ENCODE measurements around the gene ELFN2. TPM values are rescaled to one million over a fixed set of nuclear protein-coding genes. Genes with fewer than 3 reads are reported as not detected.

Gene ELFN2
- total and polyA plus RNA-seq, 2 donors (not counting 3 experiments of a cell fraction or from before 2014, with no cell fraction given), result 0.41 to 1.3 TPM

DNA sequence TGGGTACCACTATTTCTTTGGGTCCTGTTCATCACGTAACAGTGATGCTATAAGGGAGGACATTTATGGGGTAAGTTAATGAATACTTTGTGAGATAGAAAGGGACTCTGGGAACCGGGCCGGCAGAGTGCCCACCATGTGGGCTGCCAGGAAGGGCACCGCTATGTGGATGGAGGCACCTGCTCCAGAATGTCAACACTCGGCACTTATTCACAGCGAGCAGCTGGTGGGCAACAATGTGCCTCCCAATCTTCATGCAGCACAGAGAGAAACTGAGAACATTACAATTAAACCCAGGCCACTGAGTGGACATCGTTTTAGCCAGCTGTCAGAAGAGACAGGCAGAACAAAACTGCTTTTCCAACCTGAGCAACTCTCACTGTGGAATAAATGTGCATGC lies 15.8 kb upstream of the ELFN2 start:
- ChIA-PET POLR2A (no interaction called here), CTCF (interaction anchor here (1.0 kb wide), 1 partner anchor 13 kb away, joined by 3 read pairs; no protein-coding TSS in a partner anchor)
- Histone ChIP-seq H3K9me3 (replicated peaks; ENCODE audit: control insufficient read depth, insufficient read depth, low read length) (no peaks in the 10 kb centered on the region), H3K4me2 (ENCODE audit: insufficient read depth, low read length) (no peak overlapping the region), H3K79me2 (ENCODE audit: control insufficient read depth, insufficient read depth, low read length) (no peaks in the 10 kb centered on the region), H3K27me3 (ENCODE audit: control insufficient read depth in 2 of 2, insufficient read depth in 2 of 2, low read length in 2 of 2) (peaks cover 0 to 2% of the 10 kb centered on the region in 2 experiments), H3K4me1 (ENCODE audit: control insufficient read depth, extremely low read depth, insufficient read depth, low read length) (peaks cover 3% of the 10 kb centered on the region), H3K4me3 (replicated peaks in 1 of 3; ENCODE audit: insufficient read depth in 1 of 3, low read depth in 1 of 3, low read length in 3 of 3) (no peak overlapping the region), H3K9me1 (replicated peaks; ENCODE audit: control insufficient read depth, extremely low read depth, insufficient read depth, low read length) (no peaks in the 10 kb centered on the region), H3K9ac (replicated peaks; ENCODE audit: extremely low read depth, insufficient read depth, low read length) (no peak overlapping the region), H4K20me1 (replicated peaks; ENCODE audit: control insufficient read depth, extremely low read depth, insufficient read depth, low read length) (no peaks in the 10 kb centered on the region), H3K36me3 (ENCODE audit: control insufficient read depth in 2 of 2, extremely low read depth in 1 of 2, insufficient read depth in 2 of 2, low read length in 2 of 2) (no peaks in the 10 kb centered on the region), H3K27ac (ENCODE audit: insufficient read depth, low read depth, low read length) (no peak overlapping the region), H2AFZ (ENCODE audit: low read depth, low read length) (no peak overlapping the region)
- FAIRE-seq (no peak), DNase-seq (ENCODE audit: low read depth, low spot score) (no peak)
- dilution Hi-C loops (cut with MboI; ENCODE audit: extremely low pct_ligation_motif_present, low sequenced_read_pairs), result no loop called here
- intact Hi-C loops (cut with micrococcal nuclease), result no loop called here
- TF ChIP-seq, protein P1, sequence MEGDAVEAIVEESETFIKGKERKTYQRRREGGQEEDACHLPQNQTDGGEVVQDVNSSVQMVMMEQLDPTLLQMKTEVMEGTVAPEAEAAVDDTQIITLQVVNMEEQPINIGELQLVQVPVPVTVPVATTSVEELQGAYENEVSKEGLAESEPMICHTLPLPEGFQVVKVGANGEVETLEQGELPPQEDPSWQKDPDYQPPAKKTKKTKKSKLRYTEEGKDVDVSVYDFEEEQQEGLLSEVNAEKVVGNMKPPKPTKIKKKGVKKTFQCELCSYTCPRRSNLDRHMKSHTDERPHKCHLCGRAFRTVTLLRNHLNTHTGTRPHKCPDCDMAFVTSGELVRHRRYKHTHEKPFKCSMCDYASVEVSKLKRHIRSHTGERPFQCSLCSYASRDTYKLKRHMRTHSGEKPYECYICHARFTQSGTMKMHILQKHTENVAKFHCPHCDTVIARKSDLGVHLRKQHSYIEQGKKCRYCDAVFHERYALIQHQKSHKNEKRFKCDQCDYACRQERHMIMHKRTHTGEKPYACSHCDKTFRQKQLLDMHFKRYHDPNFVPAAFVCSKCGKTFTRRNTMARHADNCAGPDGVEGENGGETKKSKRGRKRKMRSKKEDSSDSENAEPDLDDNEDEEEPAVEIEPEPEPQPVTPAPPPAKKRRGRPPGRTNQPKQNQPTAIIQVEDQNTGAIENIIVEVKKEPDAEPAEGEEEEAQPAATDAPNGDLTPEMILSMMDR (IDR thresholded peaks at IDR 0.05; ENCODE audit: extremely low read depth in 1 of 2, insufficient read depth in 1 of 2, low read depth in 1 of 2, low read length in 2 of 2), result no peak
- TF ChIP-seq EZH2 (IDR thresholded peaks at IDR 0.05; ENCODE audit: borderline replicate concordance, low read depth, low read length, severe bottlenecking) (no peak), JUN (IDR thresholded peaks at IDR 0.05; ENCODE audit: borderline replicate concordance, insufficient read depth, insufficient read length, low read depth) (no peak), POLR2A (IDR thresholded peaks at IDR 0.05; ENCODE audit: low read depth, low read length) (no peak), MYC (IDR thresholded peaks at IDR 0.05; ENCODE audit: low read depth, low read length) (no peak), GATA2 (IDR thresholded peaks at IDR 0.05; ENCODE audit: insufficient read depth, insufficient read length, low read depth, low read length) (no peak), FOS (IDR thresholded peaks at IDR 0.05; ENCODE audit: borderline replicate concordance, insufficient read depth, low read length) (no peak), POLR2AphosphoS5 (IDR thresholded peaks at IDR 0.05; ENCODE audit: insufficient read depth, low read depth, low read length) (no peak)
- TF ChIP-seq, protein P2, sequence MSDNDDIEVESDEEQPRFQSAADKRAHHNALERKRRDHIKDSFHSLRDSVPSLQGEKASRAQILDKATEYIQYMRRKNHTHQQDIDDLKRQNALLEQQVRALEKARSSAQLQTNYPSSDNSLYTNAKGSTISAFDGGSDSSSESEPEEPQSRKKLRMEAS (IDR thresholded peaks at IDR 0.05; ENCODE audit: insufficient read depth, insufficient read length), result no peak
- no TSS peak for BruUV-seq (replicated peaks)

Measured in endothelial cell of umbilical vein (primary cell).